Hippocampal formation (tissue), 2 donors: ENCODE data around the gene GPR137.
A peak's percentile ranks its signal among the peaks of the same experiment; 100 is the strongest.
"Not testable (repeated sequence)": the region's sequence is repeated elsewhere in the genome, so short reads cannot be mapped to it uniquely, and the experiment has no call there.

Experiments used
- DNase-seq, 2 donors: peaks; one replicate each; lab custom pipeline; 2025; lab: John Stamatoyannopoulos, UW

The GPR137 gene

GRCh38 chr11:64284962-64285884 lies at the start of gene GPR137:
Gene GPR137 (plus strand): TSS chr11:64285848. CDS start chr11:64286525, 677 bp downstream.
- peak; percentile 81 to 88 for DNase-seq

GRCh38 chr11:64237484-64237951 lies 48.1 kb upstream of the GPR137 start:
- DNase-seq = no peak

DNA sequence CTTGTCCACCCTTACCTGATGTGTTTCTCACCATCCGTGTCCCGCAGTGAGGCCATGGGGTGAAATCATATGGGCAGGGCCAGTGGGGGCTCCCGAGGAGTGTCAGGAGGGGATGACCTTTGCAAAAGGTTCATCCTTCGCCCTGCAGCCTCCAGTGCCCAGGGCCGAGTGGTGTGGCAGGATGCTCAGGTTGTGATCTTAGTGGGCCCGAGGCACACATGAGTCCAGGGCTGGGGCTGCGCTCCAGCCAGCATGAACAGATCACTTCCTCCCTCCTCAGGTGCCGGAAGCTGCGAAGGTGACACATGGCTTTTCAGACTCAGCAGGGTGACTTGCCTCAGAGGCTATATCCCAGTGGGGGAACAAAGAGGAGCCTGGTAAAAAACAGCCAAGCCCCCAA lies 47.6 kb upstream of the GPR137 start:
- no peak for DNase-seq

DNA sequence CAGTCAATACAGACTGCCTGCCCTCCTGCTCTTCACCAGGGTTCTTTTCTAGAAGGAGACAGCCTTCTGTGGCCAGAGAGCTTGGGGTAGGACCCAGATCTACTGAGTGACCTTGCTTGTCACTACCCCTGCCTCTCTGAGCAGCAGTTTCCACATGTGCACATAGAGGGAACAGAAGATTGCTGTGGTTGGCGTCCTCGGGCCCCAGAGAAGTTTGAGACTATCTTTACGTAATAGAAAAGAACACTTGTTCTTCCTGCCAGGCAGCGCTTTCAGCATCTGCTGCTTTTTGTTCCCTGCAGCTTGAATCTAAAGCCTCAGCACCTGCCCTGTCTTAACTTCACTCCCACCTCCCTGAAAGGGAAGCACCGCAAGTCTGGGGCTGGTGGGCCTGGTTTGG lies 46.6 kb upstream of the GPR137 start:
- peak in 1 of 2 donors; percentile 16 for DNase-seq

- DNase-seq = no peak
Measured at GRCh38 chr11:64239662-64240434, 45.8 kb upstream of the GPR137 start.

- DNase-seq = peak; percentile 92 to 99
Measured at GRCh38 chr11:64240435-64241240, 45.0 kb upstream of the GPR137 start, which contains the start of gene FKBP2. Gene FKBP2 (plus strand): TSS chr11:64241095. CDS start chr11:64242388, 1,293 bp downstream.

GRCh38 chr11:64241241-64241490 lies 44.5 kb upstream of the GPR137 start:
- DNase-seq = peak; percentile 98 to 100

DNA sequence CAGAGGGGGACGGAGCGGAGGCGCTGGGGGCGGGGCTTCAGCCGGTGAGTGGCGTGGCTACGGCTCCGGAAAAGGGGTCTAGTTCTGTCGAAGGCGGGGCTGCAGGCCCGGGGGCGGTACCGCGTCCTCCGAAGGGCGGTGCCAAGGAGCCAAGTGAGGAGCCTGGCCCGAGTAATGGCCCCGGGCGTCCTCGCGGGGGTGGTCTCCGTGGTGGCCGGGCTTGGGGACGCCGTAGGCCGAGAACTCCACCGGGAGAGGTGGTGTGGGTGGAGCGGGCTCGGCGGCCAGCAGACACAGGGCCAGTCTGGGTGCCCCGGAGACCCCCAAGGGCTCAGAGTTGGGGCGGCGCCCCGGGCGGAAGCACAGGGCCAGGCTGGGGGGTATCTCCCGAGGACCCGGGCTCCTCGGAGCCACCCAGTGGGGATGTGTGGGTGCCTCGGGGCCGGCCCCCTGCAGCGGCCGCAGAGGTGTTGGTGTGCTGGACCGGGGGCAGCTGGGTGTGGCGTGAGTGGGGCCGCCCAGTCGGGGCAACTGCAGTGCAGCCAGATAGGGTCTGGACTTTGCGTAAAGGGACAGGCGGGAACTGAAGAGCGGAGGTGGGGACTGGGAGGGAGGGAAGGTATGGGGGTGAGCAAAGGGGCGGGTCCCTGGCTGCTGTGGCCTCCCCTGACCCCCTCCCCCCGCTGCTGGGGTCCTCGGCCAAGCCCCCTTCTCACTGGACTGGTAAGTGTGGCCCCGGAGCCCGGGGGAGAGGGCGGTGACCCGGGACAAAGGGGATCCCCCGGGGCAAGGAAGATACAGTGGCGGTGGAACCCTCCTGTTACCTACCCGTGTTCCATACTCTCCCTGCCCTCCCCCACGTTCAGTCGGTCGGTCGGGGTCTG lies 43.9 kb upstream of the GPR137 start:
- no peak for DNase-seq

GRCh38 chr11:64243236-64243854 lies 42.3 kb upstream of the GPR137 start:
- no peak for DNase-seq

- DNase-seq = no peak
Measured at GRCh38 chr11:64244107-64244506, 41.5 kb upstream of the GPR137 start.

- no peak for DNase-seq
Measured at GRCh38 chr11:64244966-64245365, 40.7 kb upstream of the GPR137 start.

DNA sequence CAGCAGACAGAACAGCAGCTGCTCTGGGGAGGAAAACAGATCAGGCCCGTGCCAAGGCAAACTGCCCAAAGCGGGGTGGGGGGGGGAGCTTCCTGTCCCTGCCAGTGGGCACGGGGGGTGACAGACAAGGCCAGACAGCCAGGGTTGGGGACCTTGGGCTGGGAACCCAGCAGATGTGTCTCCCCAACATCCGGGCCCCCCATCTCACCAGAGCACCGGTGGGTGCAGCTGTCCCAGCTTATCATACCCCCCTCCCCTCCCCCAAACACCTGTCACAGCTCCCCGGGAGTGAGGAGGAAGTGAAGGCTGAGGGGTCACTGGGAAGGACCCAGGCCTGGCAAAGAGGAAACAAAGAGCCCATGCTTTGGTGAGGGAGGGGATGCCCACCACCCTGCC lies 40.2 kb upstream of the GPR137 start:
- peak; percentile 6 to 28 for DNase-seq

GRCh38 chr11:64245797-64246620 lies 39.6 kb upstream of the GPR137 start:
- DNase-seq = peak in 1 of 2 donors; percentile 21

DNA sequence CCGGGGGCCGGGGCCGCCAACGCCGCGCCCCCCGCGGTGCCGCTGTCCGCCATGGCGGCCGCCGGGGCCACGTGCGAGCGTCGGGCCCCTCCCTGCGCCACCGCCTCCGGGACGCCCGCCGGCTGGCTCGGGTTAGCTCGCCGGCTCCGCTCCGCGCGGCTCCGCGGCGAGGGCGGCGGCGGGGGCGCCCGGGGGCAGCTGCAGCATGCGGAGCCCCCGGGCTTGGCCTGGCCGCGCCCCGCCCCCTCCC lies 39.1 kb upstream of the GPR137 start:
- not testable (repeated sequence) for DNase-seq

- peak; percentile 58 to 82 for DNase-seq
Measured at GRCh38 chr11:64246871-64247728, 38.5 kb upstream of the GPR137 start, which contains the start of gene PPP1R14B. Gene PPP1R14B (minus strand): TSS chr11:64246943. CDS start chr11:64246673, 270 bp downstream.

- no peak for DNase-seq
Measured at GRCh38 chr11:64247729-64248531, 37.7 kb upstream of the GPR137 start.

DNA sequence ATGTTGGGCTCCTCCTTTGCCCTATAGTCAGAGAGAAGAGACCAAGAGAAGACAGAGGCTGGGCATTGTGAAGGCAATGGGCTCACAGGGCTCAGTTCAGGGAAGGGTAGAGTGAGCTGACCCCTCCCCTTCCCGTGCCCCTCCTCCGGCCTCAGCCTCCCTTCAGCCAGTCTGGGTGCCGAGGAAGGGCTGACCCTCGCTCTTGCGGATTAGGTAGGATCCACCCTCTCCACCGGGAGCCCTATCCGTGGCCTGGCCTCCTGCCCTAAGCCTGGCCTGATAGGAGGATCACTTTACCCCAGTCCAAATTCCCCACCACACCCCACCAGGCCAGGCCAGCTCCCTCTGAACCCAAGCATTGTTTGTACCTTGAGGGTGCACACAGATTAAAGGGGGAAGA lies 37.1 kb upstream of the GPR137 start:
- no peak for DNase-seq

GRCh38 chr11:64249038-64249437 lies 36.6 kb upstream of the GPR137 start:
- no peak for DNase-seq
